B cell (primary cell): ENCODE data around the gene SLC25A39. TPM values are rescaled to one million over a fixed set of nuclear protein-coding genes. Genes with fewer than 3 reads are reported as not detected.

Source experiments
- ATAC-seq: fragments of 200-7000 bp; cut with Tn5 transposase; one replicate; pipeline ENCODE4 v1.10.0; 2021; ENCODE audit warnings: low read depth, mild to moderate bottlenecking, moderate number of reproducible peaks, moderate library complexity
- CTCF ChIA-PET: fragments of 350-600 bp; sonication (Branson Sonifier 250); formaldehyde crosslinking; loops from one replicate; lab custom pipeline; 2021; ENCODE audit warnings: antibody characterized with exemption, inconsistent platforms; lab: Charles Lee
- POLR2A ChIA-PET: fragments of 350-600 bp; sonication (Branson Sonifier 250); formaldehyde crosslinking; loops from one replicate; lab custom pipeline; 2021; ENCODE audit warnings: antibody characterized with exemption; lab: Charles Lee
- DNase-seq: peaks from one replicate; pipeline ENCODE4 v3.0.0; 2013
- H2AFZ ChIP-seq: 2 replicates; pipeline ENCODE4 v1.6.1; 2012; ENCODE audit warnings: mild to moderate bottlenecking, low read depth, low read length; ENCODE audit not compliant: insufficient read depth, poor library complexity, severe bottlenecking
- H3K27ac ChIP-seq, 2 donors: 1 replicate in 1 of 2; 2 replicates in 1 of 2; pipeline ENCODE4 v1.5.1; 2012 to 2013; ENCODE audit warnings: low read length in 2 of 2, mild to moderate bottlenecking in 2 of 2, moderate library complexity in 1 of 2
- H3K27me3 ChIP-seq, 4 experiments: fragments of 200-600 bp in 1 of 4; sonication (generic) in 1 of 4; replicated peaks in 1 of 4; 1 replicate in 2 of 4; 2 replicates in 2 of 4; pipeline versions ENCODE4 v1.6.1 to v1.7.0; 2013 to 2016; ENCODE audit warnings: low read length in 3 of 4, mild to moderate bottlenecking in 2 of 4, mixed read lengths in 1 of 4, moderate library complexity in 1 of 4; ENCODE audit not compliant: insufficient read depth in 4 of 4, control insufficient read depth in 3 of 4; ENCODE audit errors: control extremely low read depth in 1 of 4
- H3K36me3 ChIP-seq, 2 experiments: replicated peaks in 1 of 2; 1 replicate in 1 of 2; 2 replicates in 1 of 2; pipeline versions ENCODE4 v1.6.1 to v1.7.1; 2013; ENCODE audit warnings: low read length in 1 of 2; ENCODE audit not compliant: insufficient read depth in 2 of 2, control insufficient read depth in 1 of 2; ENCODE audit errors: control extremely low read depth in 1 of 2, extremely low read depth in 1 of 2
- H3K4me1 ChIP-seq, 2 donors: fragments of 200-600 bp in 1 of 2; sonication (generic) in 1 of 2; 1 replicate in 1 of 2; 2 replicates in 1 of 2; pipeline versions ENCODE4 v1.5.1 to v1.6.1; 2013 to 2017; ENCODE audit warnings: low read length in 2 of 2; ENCODE audit not compliant: control insufficient read depth in 2 of 2, insufficient read depth in 2 of 2
- H3K4me2 ChIP-seq: replicated peaks from 2 replicates; pipeline ENCODE3; 2012; ENCODE audit warnings: mild to moderate bottlenecking, low read depth, low read length; ENCODE audit not compliant: poor library complexity, severe bottlenecking
- H3K4me3 ChIP-seq, 5 experiments: fragments of 200-600 bp in 1 of 5; sonication (generic) in 1 of 5; 1 replicate in 3 of 5; 2 replicates in 2 of 5; pipeline versions ENCODE4 v1.5.1 to v1.7.0; 2011 to 2016; ENCODE audit warnings: low read length in 4 of 5, mild to moderate bottlenecking in 4 of 5, low read depth in 2 of 5, control low read depth in 1 of 5, moderate library complexity in 1 of 5; ENCODE audit not compliant: insufficient read depth in 1 of 5; ENCODE audit errors: control extremely low read depth in 1 of 5, extremely low read depth in 1 of 5
- H3K79me2 ChIP-seq: fragments of 200-600 bp; sonication (generic); one replicate; pipeline ENCODE4 v1.6.0; 2016; ENCODE audit warnings: low read length; ENCODE audit not compliant: control insufficient read depth, insufficient read depth
- H3K9ac ChIP-seq: fragments of 200-600 bp; sonication (generic); 2 replicates; pipeline ENCODE4 v1.6.1; 2017; ENCODE audit warnings: mild to moderate bottlenecking, low read length, moderate library complexity
- H3K9me3 ChIP-seq, 3 donors: one replicate each; pipeline versions ENCODE4 v1.6.1 to v1.7.1; 2013; ENCODE audit warnings: low read length in 2 of 3; ENCODE audit not compliant: control insufficient read depth in 2 of 3, insufficient read depth in 1 of 3; ENCODE audit errors: control extremely low read depth in 1 of 3
- H4K20me1 ChIP-seq: 2 replicates; pipeline ENCODE4 v1.6.0; 2012; ENCODE audit warnings: mild to moderate bottlenecking, low read length; ENCODE audit not compliant: insufficient read depth, control insufficient read depth, poor library complexity, severe bottlenecking
- H3K27ac Mint-ChIP-seq: one replicate; pipeline ENCODE4 v1.8.0; 2021; ENCODE audit warnings: mixed read lengths
- H3K27me3 Mint-ChIP-seq: one replicate; pipeline ENCODE4 v1.8.0; 2021; ENCODE audit warnings: mixed read lengths
- H3K4me1 Mint-ChIP-seq: one replicate; pipeline ENCODE4 v1.8.0; 2021; ENCODE audit warnings: mixed read lengths
- H3K4me3 Mint-ChIP-seq: one replicate; pipeline ENCODE4 v1.8.0; 2021; ENCODE audit warnings: mixed read lengths
- H3K9me3 Mint-ChIP-seq: one replicate; pipeline ENCODE4 v1.8.0; 2022; ENCODE audit warnings: mixed read lengths; ENCODE audit not compliant: insufficient read depth
- CTCF ChIP-seq: fragments of 200-600 bp; IDR thresholded peaks from one replicate; pipeline ENCODE4 v1.8.0; 2022; ENCODE audit warnings: antibody characterized with exemption, mild to moderate bottlenecking
- EZH2 ChIP-seq: IDR thresholded peaks from 2 replicates; pipeline ENCODE4 v1.6.1; 2012; ENCODE audit warnings: borderline replicate concordance, low read depth, mild to moderate bottlenecking, moderate library complexity, low read length; ENCODE audit not compliant: insufficient read depth, poor library complexity, severe bottlenecking
- WGBS: methylation state at CpG from one replicate; pipeline ENCODE4 v1.1.5; 2013; ENCODE audit warnings: missing lambda C conversion rate; ENCODE audit not compliant: insufficient coverage; 5-methylcytosine and 5-hydroxymethylcytosine counted together
- intact Hi-C: fragments of 100-400 bp; cut with micrococcal nuclease; formaldehyde crosslinking; loops from one replicate; pipeline ENCODE4 v1.10.0; 2022
- polyA plus RNA-seq: library from polyadenylated mRNA; depleted of rRNA; stranded (reverse); fragments of >200 nt; gene quantifications from 2 replicates; pipeline ENCODE4 v1.2.3, GENCODE V29; 2012
- total RNA-seq, 2 donors: library from RNA; stranded (reverse); fragments of 120-200 nt in 1 of 2; gene quantifications; 1 replicate in 1 of 2; 2 replicates in 1 of 2; pipeline versions ENCODE4 v1.2.3 to v1.2.4, GENCODE V29; 2013 to 2022

SLC25A39 gene
- total and polyA plus RNA-seq, 2 donors (not counting 1 experiment from before 2014, with no cell fraction given) = 88.4 to 160 TPM

- POLR2A ChIA-PET = no interaction called here
- H3K9me3 ChIP-seq = no peaks in the 10 kb centered on the region
- no peaks in the 10 kb centered on the region for H3K36me3 ChIP-seq
- CTCF ChIA-PET = no interaction called here
- WGBS = 100% methylated on average over 1 of the region's 2 CpGs
- H2AFZ ChIP-seq = no peak overlapping the region
- H3K79me2 ChIP-seq = no peaks in the 10 kb centered on the region
- H3K4me2 ChIP-seq = no peak overlapping the region
- peaks cover 10 to 11% of the 10 kb centered on the region in 2 donors for H3K4me1 ChIP-seq
- Mint-ChIP-seq H3K27me3 (peaks cover 6% of the 10 kb centered on the region), H3K9me3 (no peaks in the 10 kb centered on the region), H3K4me1 (peaks cover 10% of the 10 kb centered on the region), H3K4me3 (no peak overlapping the region), H3K27ac (no peak overlapping the region)
- DNase-seq = no peak
- no peak overlapping the region for H3K27ac ChIP-seq
- no peak overlapping the region for H3K9ac ChIP-seq
- H4K20me1 ChIP-seq = no peaks in the 10 kb centered on the region
- ATAC-seq = no peak
- intact Hi-C loops = no loop called here
- H3K4me3 ChIP-seq = no peak overlapping the region
- TF ChIP-seq EZH2 = no peak
- TF ChIP-seq CTCF = no peak
- H3K27me3 ChIP-seq = peaks cover 0 to 11% (median 1%) of the 10 kb centered on the region in 4 experiments
Observed at GRCh38 chr17:44281570-44281969, 43.1 kb downstream of the SLC25A39 start.

GRCh38 chr17:44280392-44280937 is 44.2 kb downstream of the SLC25A39 start:
- H3K36me3 ChIP-seq = no peaks in the 10 kb centered on the region
- no peaks in the 10 kb centered on the region for H3K9me3 Mint-ChIP-seq
- 88% methylated on average over 8 of the region's 12 CpGs for WGBS
- DNase-seq (no peak), ATAC-seq (no peak)
- no peak overlapping the region for H3K4me3 Mint-ChIP-seq
- H3K27ac Mint-ChIP-seq = no peak overlapping the region
- peaks cover 10 to 11% of the 10 kb centered on the region in 2 donors for H3K4me1 ChIP-seq
- no peak overlapping the region for H2AFZ ChIP-seq
- H3K27ac ChIP-seq = no peak overlapping the region
- no peaks in the 10 kb centered on the region for H3K9me3 ChIP-seq
- peaks cover 10% of the 10 kb centered on the region for H3K4me1 Mint-ChIP-seq
- TF ChIP-seq EZH2 (no peak), CTCF (no peak)
- H3K4me2 ChIP-seq = no peak overlapping the region
- H3K27me3 ChIP-seq = peaks cover 0 to 11% (median 1%) of the 10 kb centered on the region in 4 experiments
- peaks cover 6% of the 10 kb centered on the region for H3K27me3 Mint-ChIP-seq
- no peaks in the 10 kb centered on the region for H4K20me1 ChIP-seq
- CTCF ChIA-PET = no interaction called here
- intact Hi-C loops = no loop called here
- no peak overlapping the region for H3K4me3 ChIP-seq
- no peak overlapping the region for H3K9ac ChIP-seq
- POLR2A ChIA-PET = no interaction called here
- no peaks in the 10 kb centered on the region for H3K79me2 ChIP-seq
